ENCODE measurements around the gene ANKRD39. TPM values are rescaled to one million over a fixed set of nuclear protein-coding genes. Genes with fewer than 3 reads are reported as not detected.
"Not testable (repeated sequence)": the region's sequence is repeated elsewhere in the genome, so short reads cannot be mapped to it uniquely, and the experiment has no call there.

Gene ANKRD39
- total RNA-seq, 1 donor: 4.3 TPM

DNA sequence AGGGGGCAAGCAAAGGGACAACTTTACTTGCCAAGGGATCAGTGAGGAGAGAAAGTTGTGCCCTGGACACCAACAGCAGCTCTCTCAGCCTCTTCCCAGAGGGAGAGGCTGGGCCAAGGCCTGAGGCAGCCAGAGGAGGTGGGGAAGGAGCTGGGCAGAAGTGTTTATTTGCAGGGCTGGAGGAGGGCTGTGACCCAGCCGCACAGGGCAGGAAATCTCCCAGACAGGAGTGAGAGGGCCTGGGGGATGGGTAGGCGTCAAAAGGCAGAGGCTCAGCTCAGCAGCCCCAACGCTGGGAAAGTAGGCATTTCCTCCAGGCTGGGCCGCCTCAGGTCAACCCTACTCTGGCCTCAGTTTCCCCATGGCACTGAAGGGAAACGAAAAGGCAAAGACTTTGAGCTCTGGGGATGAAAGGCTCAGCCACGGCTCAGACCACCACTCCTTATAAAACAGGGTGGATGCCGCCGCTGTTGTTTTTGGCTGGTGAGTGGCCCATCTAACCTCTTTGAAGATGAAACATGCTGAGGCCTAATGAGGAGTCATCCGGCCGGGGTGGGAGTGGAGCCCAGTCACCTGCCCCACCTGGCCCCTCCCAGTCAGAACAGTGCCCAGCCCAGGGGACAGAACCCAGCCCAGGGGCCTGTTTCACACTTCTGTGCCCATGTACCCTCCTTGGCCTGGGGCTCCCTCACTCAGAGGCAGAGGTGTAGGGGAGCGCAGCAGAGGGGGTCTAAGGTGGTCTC, 33.9 kb upstream of the ANKRD39 start:
- Histone ChIP-seq H3K4me1 (ENCODE audit: insufficient read depth, low read length) (peaks cover 40% of the 10 kb centered on the region), H3K4me3 (ENCODE audit: low read length) (no peak overlapping the region), H3K9me3 (ENCODE audit: low read depth, low read length) (no peaks in the 10 kb centered on the region), H3K27me3 (ENCODE audit: insufficient read depth, low read length) (no peaks in the 10 kb centered on the region)

DNA sequence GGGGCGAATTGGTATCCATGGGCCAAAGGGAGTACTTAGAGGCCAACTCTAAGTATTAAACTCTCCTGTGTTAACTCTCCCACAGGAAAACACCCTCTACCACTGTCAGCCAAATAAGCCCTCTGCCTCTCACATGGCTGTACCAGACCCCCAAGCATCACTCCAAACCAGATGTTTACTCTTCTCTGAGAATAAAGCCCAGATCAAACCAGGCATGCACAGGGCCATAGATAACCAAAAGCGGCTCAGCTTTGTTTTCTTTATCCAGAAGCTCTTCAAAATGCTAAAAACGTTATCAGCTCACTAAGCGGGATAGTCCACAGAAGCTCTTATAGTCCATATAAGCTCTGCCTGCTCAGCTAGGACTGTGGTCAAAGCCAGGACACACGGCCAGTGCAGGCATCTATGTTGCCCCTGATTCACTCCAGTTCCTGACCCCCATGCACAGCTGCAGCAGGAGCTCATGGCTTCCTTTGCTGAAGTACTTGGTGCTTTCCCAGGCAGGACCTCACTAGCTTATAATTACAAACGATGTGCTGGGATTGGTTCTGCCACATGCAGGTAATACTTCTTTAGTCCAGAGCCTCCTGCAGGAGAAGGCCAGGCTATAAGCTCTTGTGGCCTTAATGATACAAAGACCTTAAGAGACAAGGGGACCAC, 33.0 kb upstream of the ANKRD39 start:
- peaks cover 44% of the 10 kb centered on the region for H3K4me1 ChIP-seq (ENCODE audit: insufficient read depth, low read length)
- H3K4me3 ChIP-seq (ENCODE audit: low read length): no peak overlapping the region
- H3K9me3 ChIP-seq (ENCODE audit: low read depth, low read length): no peaks in the 10 kb centered on the region
- H3K27me3 ChIP-seq (ENCODE audit: insufficient read depth, low read length): no peaks in the 10 kb centered on the region

DNA sequence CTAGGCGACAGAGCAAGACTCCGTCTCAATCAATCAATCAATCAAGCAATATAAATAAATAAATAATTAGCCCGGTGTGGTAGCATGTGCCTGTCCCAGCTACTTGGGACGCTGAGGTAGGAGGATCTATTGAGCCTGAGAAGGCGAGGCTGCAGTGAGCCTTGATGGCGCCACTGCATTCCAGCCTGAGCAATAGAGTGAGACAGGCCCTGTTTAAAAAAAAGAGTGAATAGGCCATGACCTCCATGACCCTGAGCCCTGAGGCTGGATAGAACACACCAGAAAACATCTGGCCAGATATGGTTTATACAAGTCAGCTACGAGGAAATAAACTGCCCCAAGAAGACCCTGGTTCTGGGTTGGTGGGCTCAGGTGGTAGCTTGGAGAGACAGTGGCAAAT, 32.4 kb upstream of the ANKRD39 start:
- Histone ChIP-seq H3K9me3 (ENCODE audit: low read depth, low read length) (no peaks in the 10 kb centered on the region), H3K4me1 (ENCODE audit: insufficient read depth, low read length) (peaks cover 46% of the 10 kb centered on the region), H3K27me3 (ENCODE audit: insufficient read depth, low read length) (no peaks in the 10 kb centered on the region), H3K4me3 (ENCODE audit: low read length) (no peak overlapping the region)

DNA sequence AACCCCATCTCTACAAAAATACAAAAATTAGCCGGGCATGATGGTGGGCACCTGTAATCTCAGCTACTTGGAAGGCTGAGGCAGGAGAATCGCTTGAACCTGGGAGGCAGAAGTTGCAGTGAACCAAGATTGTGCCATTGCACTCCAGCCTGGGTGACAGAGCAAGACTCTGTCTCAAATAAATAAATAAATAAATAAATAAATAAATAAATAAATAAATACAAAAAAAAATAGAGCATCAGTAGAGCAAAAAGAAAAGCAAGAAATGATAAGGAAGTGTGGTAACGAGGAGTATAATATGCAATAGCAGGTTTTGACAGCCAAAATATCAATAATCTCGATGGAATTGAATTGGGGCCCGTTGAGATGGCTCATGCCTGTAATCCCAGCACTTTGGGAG, 31.7 kb upstream of the ANKRD39 start:
- not testable (repeated sequence) for H3K9me3 ChIP-seq (ENCODE audit: low read depth, low read length); H3K27me3 ChIP-seq (ENCODE audit: insufficient read depth, low read length); H3K4me3 ChIP-seq (ENCODE audit: low read length)
- peaks cover 49% of the 10 kb centered on the region for H3K4me1 ChIP-seq (ENCODE audit: insufficient read depth, low read length)

DNA sequence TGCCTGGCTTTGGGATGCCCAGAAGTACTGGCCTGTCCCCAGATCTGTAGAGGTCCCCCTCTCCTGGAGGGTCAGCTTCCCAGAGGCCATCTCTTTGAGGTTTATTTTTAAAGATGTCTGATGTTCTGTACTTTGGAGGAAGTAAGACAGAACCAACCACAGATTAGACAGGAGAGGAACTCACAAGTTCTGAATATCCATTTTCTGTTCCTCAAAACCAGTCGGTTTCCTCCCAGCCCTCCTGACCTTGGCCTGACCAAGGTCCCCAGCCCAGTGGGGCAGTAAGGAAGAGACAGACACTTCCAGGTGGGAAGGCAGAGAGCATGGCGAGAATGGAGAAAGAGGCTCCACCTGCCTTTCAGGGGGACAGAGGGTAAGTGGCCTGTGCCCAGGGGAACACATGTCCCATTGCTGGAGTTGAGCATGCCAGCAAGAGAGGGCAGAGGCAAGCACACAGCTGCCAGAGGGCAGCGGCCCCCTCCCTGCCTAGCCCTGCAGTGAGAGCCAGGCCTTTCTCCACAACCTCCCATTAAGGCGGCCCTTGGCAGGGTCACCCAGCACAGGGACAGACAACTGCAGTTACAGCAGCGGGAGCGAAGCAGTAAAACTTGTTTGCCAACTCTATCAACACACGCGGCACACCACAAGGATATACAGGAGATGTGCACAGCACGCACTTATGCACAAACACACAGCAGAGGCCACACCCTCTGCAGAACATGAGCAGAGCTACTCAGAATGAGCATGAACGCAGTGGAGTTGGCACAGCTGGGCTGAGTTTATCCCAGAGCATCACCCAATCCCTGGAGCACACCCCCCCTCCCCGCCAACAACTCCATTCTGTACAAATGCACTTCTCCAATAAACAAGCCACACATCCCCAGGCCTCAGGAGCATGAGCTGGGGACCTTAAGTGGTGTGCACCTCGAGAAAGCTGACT, 30.5 kb upstream of the ANKRD39 start:
- no peaks in the 10 kb centered on the region for H3K27me3 ChIP-seq (ENCODE audit: insufficient read depth, low read length)

DNA sequence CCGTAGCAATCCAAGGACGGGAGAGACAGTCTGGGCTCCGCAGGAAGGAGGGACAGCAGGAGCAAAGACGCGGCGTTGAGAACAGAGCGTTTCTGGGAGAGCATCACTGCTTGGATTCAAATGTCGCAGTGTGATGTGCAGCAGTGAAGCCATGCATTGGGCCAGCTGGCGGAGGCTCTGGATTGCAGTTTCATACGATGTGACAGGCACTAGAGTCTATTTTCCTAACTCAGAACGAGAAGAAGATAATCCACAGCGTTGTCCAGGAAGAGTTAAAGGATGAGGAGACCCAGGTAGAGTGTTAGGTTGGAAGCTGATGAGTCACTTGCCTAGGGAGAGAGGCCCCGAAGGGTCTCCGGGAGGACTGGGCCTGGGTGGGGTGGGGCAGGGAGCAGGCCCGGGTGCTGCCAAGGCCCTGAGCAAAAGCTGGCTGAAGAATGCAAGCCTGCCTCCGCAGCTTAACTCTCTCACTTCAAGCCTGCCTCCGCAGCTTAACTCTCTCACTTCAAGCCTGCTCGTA, 29.7 kb upstream of the ANKRD39 start:
- H3K27me3 ChIP-seq (ENCODE audit: insufficient read depth, low read length): no peaks in the 10 kb centered on the region
- H3K4me1 ChIP-seq (ENCODE audit: insufficient read depth, low read length): peaks cover 49% of the 10 kb centered on the region
- no peak overlapping the region for H3K4me3 ChIP-seq (ENCODE audit: low read length)
- H3K9me3 ChIP-seq (ENCODE audit: low read depth, low read length): no peaks in the 10 kb centered on the region

More for the DNA sequence above, 30.5 kb upstream of the ANKRD39 start:
- Histone ChIP-seq H3K9me3 (ENCODE audit: low read depth, low read length) (no peaks in the 10 kb centered on the region), H3K4me1 (ENCODE audit: insufficient read depth, low read length) (peaks cover 49% of the 10 kb centered on the region), H3K4me3 (ENCODE audit: low read length) (no peak overlapping the region)

DNA sequence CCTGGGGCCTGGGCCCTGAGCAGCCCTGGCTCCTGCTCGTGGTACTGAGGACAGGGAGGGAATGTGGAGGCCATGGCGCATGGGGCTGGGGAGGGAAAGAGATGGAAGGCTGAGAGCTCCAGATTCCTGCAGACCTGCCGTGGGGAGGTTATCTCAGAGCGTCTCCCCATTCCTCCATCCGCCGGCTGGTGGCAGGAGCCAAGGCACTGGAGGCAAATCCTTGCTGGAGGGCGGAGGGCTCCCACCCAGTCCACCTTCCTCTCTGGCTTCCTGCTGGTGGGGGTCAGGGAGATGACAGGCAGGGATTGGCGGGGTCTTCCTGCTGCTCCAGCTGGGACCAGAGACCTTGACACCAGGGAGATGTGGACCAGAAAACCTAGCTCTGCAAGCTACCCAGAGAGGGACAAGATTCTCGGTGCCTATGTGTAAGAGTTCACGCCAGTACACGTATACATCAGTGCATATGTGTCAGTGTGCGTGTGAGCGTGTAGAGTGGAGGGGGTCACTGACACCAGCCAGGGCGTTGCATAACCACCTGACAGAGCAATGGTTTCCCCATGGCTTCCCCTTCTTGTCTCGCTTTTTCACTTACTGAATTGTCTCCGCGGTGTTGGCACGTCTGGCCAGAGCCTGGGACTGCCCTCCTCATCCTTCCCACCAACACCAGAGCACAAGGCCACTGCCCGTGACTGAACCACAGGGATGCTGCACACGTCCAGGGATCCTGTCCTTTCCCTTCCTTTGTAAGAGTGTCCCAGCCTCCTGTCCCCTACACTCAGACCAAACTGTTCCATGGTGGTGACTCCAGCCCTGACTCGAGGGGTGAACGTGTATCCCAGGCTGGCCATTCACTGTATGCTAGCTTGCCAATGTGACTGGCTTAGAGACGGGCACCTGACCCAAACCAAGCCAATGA, 27.9 kb upstream of the ANKRD39 start:
- no peak overlapping the region for H3K4me3 ChIP-seq (ENCODE audit: low read length)
- no peaks in the 10 kb centered on the region for H3K27me3 ChIP-seq (ENCODE audit: insufficient read depth, low read length)
- peaks cover 34% of the 10 kb centered on the region for H3K4me1 ChIP-seq (ENCODE audit: insufficient read depth, low read length)

DNA sequence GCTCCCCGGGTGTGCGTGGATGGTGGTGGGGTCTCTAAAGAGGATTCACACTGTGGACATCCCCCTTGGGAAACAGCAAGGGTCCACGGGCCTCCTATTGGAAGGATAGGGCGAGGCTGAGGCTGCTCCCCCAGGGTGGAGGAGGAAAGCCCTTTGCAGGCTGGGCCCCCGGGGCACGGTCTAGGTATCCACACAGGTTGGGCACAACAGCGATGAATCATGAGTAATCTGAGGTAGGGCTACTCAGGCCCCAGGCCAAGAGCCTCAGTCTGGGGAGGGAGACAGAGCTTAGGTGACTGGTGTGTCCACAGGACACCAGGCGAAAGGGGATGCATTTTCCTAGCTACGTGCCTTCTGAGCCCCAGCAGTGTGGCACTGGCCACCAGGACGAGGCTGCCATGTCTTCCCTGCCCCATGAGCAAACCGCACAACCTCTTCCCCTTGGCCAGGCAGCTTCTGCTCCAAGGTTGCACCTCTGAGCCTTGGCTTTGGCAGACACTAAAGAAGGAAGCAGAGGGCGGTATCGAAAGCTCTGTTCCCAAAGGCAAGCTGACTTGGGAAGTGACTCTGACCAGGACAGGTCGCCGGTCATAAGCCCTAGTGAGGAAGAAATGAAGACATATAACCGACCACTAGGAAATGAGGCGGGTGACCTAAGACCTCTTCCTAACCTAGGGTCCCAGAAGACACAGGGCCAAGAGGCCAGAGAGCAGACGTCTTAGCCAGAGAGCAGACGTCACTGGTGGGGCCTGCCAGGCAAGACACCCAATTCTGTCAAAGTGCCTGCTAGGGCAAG, 26.7 kb upstream of the ANKRD39 start:
- peaks cover 34% of the 10 kb centered on the region for H3K4me1 ChIP-seq (ENCODE audit: insufficient read depth, low read length)

More for the DNA sequence above, 27.9 kb upstream of the ANKRD39 start:
- H3K9me3 ChIP-seq (ENCODE audit: low read depth, low read length): no peaks in the 10 kb centered on the region

DNA sequence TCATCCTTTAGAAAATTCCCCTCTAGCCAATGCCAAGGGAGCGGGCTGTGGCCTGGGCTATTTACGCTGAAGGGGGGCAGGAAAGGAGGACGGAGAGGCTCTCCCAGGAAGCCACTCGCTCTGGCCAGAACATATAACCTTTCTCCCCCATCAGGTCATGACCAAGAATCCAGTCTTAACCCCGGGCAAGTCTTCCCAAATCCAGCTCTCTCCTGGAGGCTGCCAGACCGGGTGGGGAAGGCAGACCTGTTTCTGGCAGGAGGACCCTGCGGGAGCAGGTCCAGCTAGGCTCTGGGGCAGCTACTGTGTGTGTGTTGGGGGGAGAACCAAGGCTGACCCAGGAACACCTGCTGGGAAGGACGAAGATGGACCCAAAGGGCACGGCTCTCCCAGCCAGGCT, 25.5 kb upstream of the ANKRD39 start:
- Histone ChIP-seq H3K4me1 (ENCODE audit: insufficient read depth, low read length) (peaks cover 28% of the 10 kb centered on the region), H3K27me3 (ENCODE audit: insufficient read depth, low read length) (no peaks in the 10 kb centered on the region), H3K4me3 (ENCODE audit: low read length) (no peak overlapping the region), H3K9me3 (ENCODE audit: low read depth, low read length) (no peaks in the 10 kb centered on the region)

More for the DNA sequence above, 26.7 kb upstream of the ANKRD39 start:
- H3K9me3 ChIP-seq (ENCODE audit: low read depth, low read length): no peaks in the 10 kb centered on the region
- no peak overlapping the region for H3K4me3 ChIP-seq (ENCODE audit: low read length)
- no peaks in the 10 kb centered on the region for H3K27me3 ChIP-seq (ENCODE audit: insufficient read depth, low read length)

DNA sequence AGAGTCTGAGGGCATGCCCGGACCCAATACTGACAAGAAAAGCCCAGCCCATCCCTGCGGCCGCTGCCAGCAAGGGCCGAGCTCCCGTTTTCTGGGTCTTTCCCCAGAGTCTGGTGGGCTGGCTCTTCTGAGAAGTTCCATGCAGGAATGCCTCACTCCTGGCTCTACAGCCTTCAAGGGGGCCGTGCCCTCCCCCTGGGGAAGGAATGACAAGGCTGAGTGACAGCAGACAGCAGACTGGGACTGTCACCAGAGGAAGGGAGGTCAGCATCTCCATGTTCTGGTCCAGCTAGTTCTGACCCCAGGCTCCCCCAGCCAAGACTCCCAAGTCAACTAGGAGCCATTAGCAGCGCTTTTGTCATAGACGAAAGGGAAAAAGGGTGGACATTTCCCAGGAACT, 25.1 kb upstream of the ANKRD39 start:
- H3K4me3 ChIP-seq (ENCODE audit: low read length): no peak overlapping the region
- H3K27me3 ChIP-seq (ENCODE audit: insufficient read depth, low read length): no peaks in the 10 kb centered on the region
- H3K9me3 ChIP-seq (ENCODE audit: low read depth, low read length): no peaks in the 10 kb centered on the region
- peaks cover 24% of the 10 kb centered on the region for H3K4me1 ChIP-seq (ENCODE audit: insufficient read depth, low read length)

DNA sequence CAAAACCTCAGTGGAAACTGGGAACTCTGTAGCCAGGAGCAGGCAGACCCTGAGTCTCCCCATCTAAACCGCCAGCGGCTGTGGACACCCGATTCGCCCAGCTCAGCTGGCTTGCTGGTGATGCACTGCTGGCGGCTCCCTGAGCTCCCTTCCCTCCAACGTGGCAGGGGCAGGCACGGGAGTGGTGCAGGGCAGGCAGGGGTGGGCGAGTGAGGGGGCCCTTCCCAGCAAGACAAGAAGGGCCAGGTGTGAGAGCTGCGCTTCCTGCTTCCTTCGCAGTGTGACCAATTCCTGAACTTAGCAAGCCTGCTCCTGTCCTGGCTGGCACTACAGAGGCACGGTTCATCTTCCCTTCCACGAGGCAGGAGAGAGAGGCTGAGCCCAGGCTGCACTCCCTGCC, 24.4 kb upstream of the ANKRD39 start:
- Histone ChIP-seq H3K9me3 (ENCODE audit: low read depth, low read length) (no peaks in the 10 kb centered on the region), H3K4me1 (ENCODE audit: insufficient read depth, low read length) (peaks cover 17% of the 10 kb centered on the region), H3K27me3 (ENCODE audit: insufficient read depth, low read length) (no peaks in the 10 kb centered on the region), H3K4me3 (ENCODE audit: low read length) (no peak overlapping the region)

DNA sequence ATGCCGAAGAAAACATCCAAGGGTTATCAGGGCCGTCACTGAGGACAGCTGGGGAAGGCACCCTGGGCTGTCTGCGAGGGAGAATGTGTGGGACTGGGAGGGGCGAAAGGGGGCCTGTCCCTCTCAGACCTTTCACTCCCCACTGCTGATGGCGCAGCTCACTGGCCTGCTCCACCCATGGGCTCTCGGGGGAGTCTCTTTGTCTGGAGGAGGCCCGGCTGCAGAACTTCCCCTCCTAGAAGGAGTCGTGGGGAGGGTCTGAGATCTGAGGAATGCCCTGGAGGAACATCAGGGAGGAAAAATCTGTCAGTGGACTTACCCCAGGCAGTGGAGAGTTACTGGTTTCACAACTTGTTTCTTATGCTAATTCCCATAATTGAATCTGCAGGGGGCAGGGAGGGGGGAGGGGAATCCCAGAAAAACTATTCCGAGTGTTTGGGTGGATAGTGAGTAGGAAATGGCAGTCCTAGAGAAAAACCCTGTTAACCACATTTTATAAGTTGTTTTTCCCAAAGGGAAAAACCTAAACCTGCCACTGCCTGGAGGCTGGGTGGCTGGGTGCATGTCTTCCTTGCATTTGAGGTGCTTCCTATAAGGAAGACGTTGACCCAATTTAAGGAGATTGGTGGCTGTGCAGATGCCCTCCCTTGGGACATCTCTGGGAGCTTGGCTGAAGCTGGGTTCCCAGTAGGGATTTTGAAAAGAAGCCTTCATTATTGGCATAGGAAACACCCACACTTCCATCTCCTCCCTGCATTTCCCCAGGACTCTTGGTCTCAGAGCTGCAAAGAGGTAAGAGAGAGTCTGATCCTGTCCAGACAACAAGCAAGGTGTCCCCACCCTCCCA, 23.8 kb upstream of the ANKRD39 start:
- H3K4me1 ChIP-seq (ENCODE audit: insufficient read depth, low read length): peaks cover 15% of the 10 kb centered on the region
- no peaks in the 10 kb centered on the region for H3K9me3 ChIP-seq (ENCODE audit: low read depth, low read length)
- H3K4me3 ChIP-seq (ENCODE audit: low read length): no peak overlapping the region
- no peaks in the 10 kb centered on the region for H3K27me3 ChIP-seq (ENCODE audit: insufficient read depth, low read length)

DNA sequence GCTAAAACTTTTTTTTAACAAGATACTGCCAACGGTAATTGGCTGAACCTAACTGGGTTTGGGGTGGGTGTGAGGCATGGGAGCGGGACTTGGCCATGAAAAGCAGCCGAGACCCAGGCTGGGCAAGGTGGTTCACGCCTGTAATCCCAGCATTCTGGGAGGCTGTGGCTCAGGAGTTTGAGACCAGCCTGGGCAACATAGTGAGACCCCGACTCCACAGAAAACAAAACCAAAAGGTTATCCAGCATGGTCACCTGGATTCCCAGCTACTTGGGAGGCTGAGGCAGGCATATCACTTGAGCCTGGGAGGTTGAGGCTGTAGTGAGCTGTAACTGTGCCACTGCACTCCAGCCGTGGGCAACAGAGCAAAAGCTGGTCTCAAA, 23.1 kb upstream of the ANKRD39 start:
- Histone ChIP-seq H3K4me1 (ENCODE audit: insufficient read depth, low read length) (peaks cover 9% of the 10 kb centered on the region), H3K27me3 (ENCODE audit: insufficient read depth, low read length) (no peaks in the 10 kb centered on the region), H3K9me3 (ENCODE audit: low read depth, low read length) (no peaks in the 10 kb centered on the region), H3K4me3 (ENCODE audit: low read length) (no peak overlapping the region)

All from mononuclear cell (primary cell).